ENCODE measurements around the gene PRDM1.

Gene PRDM1

DNA sequence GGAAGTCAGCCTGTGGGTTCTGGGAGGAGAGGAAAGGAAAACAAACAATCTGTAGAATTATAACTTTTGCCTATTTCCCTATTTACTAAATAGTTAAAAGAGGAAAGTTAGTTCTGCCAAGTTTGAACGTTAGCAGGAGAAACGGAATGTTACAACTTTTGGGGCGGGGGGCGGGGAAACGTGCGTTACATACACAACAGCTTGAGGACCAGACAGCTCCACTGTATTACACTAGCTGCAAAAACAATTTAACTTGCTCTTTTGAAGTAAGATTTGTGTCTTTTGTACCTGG lies 498 bp upstream of the PRDM1 start:
- peaks cover 8% of the 10 kb centered on the region for H3K4me1 ChIP-seq (ENCODE audit: control insufficient read depth, insufficient read depth, low read length)
- TF ChIP-seq, protein P1, sequence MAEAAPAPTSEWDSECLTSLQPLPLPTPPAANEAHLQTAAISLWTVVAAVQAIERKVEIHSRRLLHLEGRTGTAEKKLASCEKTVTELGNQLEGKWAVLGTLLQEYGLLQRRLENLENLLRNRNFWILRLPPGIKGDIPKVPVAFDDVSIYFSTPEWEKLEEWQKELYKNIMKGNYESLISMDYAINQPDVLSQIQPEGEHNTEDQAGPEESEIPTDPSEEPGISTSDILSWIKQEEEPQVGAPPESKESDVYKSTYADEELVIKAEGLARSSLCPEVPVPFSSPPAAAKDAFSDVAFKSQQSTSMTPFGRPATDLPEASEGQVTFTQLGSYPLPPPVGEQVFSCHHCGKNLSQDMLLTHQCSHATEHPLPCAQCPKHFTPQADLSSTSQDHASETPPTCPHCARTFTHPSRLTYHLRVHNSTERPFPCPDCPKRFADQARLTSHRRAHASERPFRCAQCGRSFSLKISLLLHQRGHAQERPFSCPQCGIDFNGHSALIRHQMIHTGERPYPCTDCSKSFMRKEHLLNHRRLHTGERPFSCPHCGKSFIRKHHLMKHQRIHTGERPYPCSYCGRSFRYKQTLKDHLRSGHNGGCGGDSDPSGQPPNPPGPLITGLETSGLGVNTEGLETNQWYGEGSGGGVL (tag by site-specific recombination; IDR thresholded peaks at IDR 0.05), result no peak
- TF ChIP-seq ZNF169 (tag by site-specific recombination; IDR thresholded peaks at IDR 0.05), result peak; percentile 69; the same call in 1 of the 2 replicates
- no peak for TF ChIP-seq GFI1B (tag by site-specific recombination; IDR thresholded peaks at IDR 0.05)
- H3K27ac ChIP-seq (ENCODE audit: extremely low read depth, low read depth, low read length), result peak overlapping the region; percentile 21; the same call in 1 of the 2 replicates
- H3K9me3 ChIP-seq (ENCODE audit: control insufficient read depth, insufficient read depth, low read depth, low read length), result no peaks in the 10 kb centered on the region
- peak overlapping the region; percentile 52 for H3K4me3 ChIP-seq (ENCODE audit: low read depth, low read length)
- CTCF ChIA-PET, result interaction anchor here (0.5 to 2.8 kb wide), 22 partner anchors 9 to 656 kb away, joined by 3 to 22 read pairs (median 3); no protein-coding TSS in a partner anchor
- POLR2A ChIA-PET, result interaction anchor here (1.0 to 2.0 kb wide), 3 partner anchors 16 to 138 kb away, joined by 3 to 7 read pairs (median 4); no protein-coding TSS in a partner anchor
- no peaks in the 10 kb centered on the region for H3K36me3 ChIP-seq (ENCODE audit: control insufficient read depth in 2 of 2, insufficient read depth in 1 of 2, low read length in 2 of 2)

DNA sequence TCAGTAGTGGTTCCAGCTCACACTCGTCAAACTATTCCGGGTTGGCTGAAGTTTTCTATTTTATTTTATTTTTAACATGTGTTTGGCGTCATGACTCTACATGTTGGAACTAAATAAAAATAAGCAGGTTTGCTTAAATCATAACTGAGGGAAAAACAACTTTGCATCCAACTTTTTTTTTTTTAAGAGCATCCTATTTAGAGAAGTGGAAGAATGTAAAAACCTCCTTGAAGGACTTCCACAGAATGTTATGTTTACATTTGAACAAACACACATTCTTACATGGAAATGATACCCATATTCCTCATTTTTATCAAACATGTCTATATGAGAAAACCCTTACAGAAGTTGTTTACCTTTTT lies 659 bp downstream of the PRDM1 start:
- Histone ChIP-seq H3K4me3 (ENCODE audit: low read depth, low read length) (no peak overlapping the region), H3K4me1 (ENCODE audit: control insufficient read depth, insufficient read depth, low read length) (peaks cover 8% of the 10 kb centered on the region), H3K27ac (ENCODE audit: extremely low read depth, low read depth, low read length) (no peak overlapping the region)

More for the DNA sequence above, 659 bp downstream of the PRDM1 start:
- TF ChIP-seq ZNF239 (tag by site-specific recombination; IDR thresholded peaks at IDR 0.05), result no peak
- no peak for TF ChIP-seq HOXC10 (CRISPR knock-in tag; IDR thresholded peaks at IDR 0.05)
- TF ChIP-seq, protein P2, sequence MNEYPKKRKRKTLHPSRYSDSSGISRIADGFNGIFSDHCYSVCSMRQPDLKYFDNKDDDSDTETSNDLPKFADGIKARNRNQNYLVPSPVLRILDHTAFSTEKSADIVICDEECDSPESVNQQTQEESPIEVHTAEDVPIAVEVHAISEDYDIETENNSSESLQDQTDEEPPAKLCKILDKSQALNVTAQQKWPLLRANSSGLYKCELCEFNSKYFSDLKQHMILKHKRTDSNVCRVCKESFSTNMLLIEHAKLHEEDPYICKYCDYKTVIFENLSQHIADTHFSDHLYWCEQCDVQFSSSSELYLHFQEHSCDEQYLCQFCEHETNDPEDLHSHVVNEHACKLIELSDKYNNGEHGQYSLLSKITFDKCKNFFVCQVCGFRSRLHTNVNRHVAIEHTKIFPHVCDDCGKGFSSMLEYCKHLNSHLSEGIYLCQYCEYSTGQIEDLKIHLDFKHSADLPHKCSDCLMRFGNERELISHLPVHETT (tag by site-specific recombination; IDR thresholded peaks at IDR 0.05), result no peak
- TF ChIP-seq GLI4 (tag by site-specific recombination; IDR thresholded peaks at IDR 0.05), result no peak
- TF ChIP-seq ZNF768 (tag by site-specific recombination; IDR thresholded peaks at IDR 0.05), result no peak
- TF ChIP-seq, protein P3, sequence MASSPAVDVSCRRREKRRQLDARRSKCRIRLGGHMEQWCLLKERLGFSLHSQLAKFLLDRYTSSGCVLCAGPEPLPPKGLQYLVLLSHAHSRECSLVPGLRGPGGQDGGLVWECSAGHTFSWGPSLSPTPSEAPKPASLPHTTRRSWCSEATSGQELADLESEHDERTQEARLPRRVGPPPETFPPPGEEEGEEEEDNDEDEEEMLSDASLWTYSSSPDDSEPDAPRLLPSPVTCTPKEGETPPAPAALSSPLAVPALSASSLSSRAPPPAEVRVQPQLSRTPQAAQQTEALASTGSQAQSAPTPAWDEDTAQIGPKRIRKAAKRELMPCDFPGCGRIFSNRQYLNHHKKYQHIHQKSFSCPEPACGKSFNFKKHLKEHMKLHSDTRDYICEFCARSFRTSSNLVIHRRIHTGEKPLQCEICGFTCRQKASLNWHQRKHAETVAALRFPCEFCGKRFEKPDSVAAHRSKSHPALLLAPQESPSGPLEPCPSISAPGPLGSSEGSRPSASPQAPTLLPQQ (tag by site-specific recombination; IDR thresholded peaks at IDR 0.05), result no peak
- no peak for TF ChIP-seq ZNF596 (tag by site-specific recombination; IDR thresholded peaks at IDR 0.05)
- TF ChIP-seq, protein P4, sequence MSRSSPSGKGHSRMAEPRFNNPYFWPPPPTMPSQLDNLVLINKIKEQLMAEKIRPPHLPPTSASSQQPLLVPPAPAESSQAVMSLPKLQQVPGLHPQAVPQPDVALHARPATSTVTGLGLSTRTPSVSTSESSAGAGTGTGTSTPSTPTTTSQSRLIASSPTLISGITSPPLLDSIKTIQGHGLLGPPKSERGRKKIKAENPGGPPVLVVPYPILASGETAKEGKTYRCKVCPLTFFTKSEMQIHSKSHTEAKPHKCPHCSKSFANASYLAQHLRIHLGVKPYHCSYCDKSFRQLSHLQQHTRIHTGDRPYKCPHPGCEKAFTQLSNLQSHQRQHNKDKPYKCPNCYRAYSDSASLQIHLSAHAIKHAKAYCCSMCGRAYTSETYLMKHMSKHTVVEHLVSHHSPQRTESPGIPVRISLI (tag by site-specific recombination; IDR thresholded peaks at IDR 0.05), result no peak
- TF ChIP-seq, protein P5, sequence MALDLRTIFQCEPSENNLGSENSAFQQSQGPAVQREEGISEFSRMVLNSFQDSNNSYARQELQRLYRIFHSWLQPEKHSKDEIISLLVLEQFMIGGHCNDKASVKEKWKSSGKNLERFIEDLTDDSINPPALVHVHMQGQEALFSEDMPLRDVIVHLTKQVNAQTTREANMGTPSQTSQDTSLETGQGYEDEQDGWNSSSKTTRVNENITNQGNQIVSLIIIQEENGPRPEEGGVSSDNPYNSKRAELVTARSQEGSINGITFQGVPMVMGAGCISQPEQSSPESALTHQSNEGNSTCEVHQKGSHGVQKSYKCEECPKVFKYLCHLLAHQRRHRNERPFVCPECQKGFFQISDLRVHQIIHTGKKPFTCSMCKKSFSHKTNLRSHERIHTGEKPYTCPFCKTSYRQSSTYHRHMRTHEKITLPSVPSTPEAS (tag by site-specific recombination; IDR thresholded peaks at IDR 0.05), result no peak
- no peak for TF ChIP-seq KLF10 (tag by site-specific recombination; IDR thresholded peaks at IDR 0.05)
- TF ChIP-seq, protein P6, sequence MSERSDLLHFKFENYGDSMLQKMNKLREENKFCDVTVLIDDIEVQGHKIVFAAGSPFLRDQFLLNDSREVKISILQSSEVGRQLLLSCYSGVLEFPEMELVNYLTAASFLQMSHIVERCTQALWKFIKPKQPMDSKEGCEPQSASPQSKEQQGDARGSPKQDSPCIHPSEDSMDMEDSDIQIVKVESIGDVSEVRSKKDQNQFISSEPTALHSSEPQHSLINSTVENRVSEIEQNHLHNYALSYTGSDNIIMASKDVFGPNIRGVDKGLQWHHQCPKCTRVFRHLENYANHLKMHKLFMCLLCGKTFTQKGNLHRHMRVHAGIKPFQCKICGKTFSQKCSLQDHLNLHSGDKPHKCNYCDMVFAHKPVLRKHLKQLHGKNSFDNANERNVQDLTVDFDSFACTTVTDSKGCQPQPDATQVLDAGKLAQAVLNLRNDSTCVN (tag by site-specific recombination; optimal IDR thresholded peaks at IDR 0.05), result no peak
- TF ChIP-seq ZNF791 (tag by site-specific recombination; IDR thresholded peaks at IDR 0.05), result no peak
- TF ChIP-seq ZNF501 (tag by site-specific recombination; IDR thresholded peaks at IDR 0.05), result no peak
- no peak for TF ChIP-seq KLF7 (tag by site-specific recombination; IDR thresholded peaks at IDR 0.05; ENCODE audit: borderline replicate concordance)
- no peak for TF ChIP-seq ZSCAN23 (tag by site-specific recombination; IDR thresholded peaks at IDR 0.05)
- no peak for TF ChIP-seq SCRT2 (tag by site-specific recombination; IDR thresholded peaks at IDR 0.05)
- TF ChIP-seq ZFP37 (tag by site-specific recombination; IDR thresholded peaks at IDR 0.05), result no peak
- TF ChIP-seq ZNF324 (tag by site-specific recombination; IDR thresholded peaks at IDR 0.05), result no peak
- H3K9me3 ChIP-seq (ENCODE audit: control insufficient read depth, insufficient read depth, low read depth, low read length), result no peaks in the 10 kb centered on the region
- ChIA-PET POLR2A (interaction anchor here (1.8 to 2.0 kb wide), 2 partner anchors 95 to 137 kb away, joined by 4 to 7 read pairs; no protein-coding TSS in a partner anchor), CTCF (interaction anchor here (0.6 to 2.8 kb wide), 13 partner anchors 10 to 1843 kb away, joined by 3 to 22 read pairs (median 4); no protein-coding TSS in a partner anchor)
- H3K36me3 ChIP-seq (ENCODE audit: control insufficient read depth in 2 of 2, insufficient read depth in 1 of 2, low read length in 2 of 2), result no peaks in the 10 kb centered on the region
